Liver (tissue), 3 donors: ENCODE data around the gene NME8.

Experiments used
- CTCF ChIP-seq: fragments of 150-350 bp; IDR thresholded peaks from 2 replicates; pipeline ENCODE4 v1.5.1; 2017; ENCODE audit warnings: improper control_type of control experiment, low read depth, low read length; ENCODE audit not compliant: missing input control
- GABPA ChIP-seq, 2 donors: IDR thresholded peaks in 1 of 2; conservative IDR thresholded peaks in 1 of 2; 2 replicates each; pipeline ENCODE4 v1.6.1; 2016; ENCODE audit warnings: antibody characterized with exemption in 2 of 2, mild to moderate bottlenecking in 1 of 2, moderate library complexity in 1 of 2
- HNF4A ChIP-seq, 2 donors: conservative IDR thresholded peaks; 2 replicates each; pipeline ENCODE4 v1.6.1; 2016; ENCODE audit warnings: antibody characterized with exemption in 2 of 2, mild to moderate bottlenecking in 2 of 2
- YY1 ChIP-seq: IDR thresholded peaks from 2 replicates; pipeline ENCODE4 v1.6.1; 2016; ENCODE audit warnings: antibody characterized with exemption, mild to moderate bottlenecking
- TF ChIP-seq, protein P1 (sequence below): IDR thresholded peaks from 2 replicates; pipeline ENCODE4 v1.6.1; 2016; ENCODE audit warnings: antibody characterized with exemption
- TF ChIP-seq, protein P2 (sequence below): IDR thresholded peaks from 2 replicates; pipeline ENCODE4 v1.6.1; 2016; ENCODE audit warnings: antibody characterized with exemption
- TF ChIP-seq, protein P3 (sequence below): IDR thresholded peaks from 2 replicates; pipeline ENCODE4 v1.6.1; 2016; ENCODE audit warnings: antibody characterized with exemption, mild to moderate bottlenecking
- donor health status: healthy.
- donor health status: healthy.

GRCh38 chr7:37822946-37823345 lies 25.5 kb upstream of the NME8 start:
- TF ChIP-seq, protein P1, sequence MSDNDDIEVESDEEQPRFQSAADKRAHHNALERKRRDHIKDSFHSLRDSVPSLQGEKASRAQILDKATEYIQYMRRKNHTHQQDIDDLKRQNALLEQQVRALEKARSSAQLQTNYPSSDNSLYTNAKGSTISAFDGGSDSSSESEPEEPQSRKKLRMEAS = no peak
- no peak for TF ChIP-seq CTCF
- TF ChIP-seq YY1 = no peak
- no peak for TF ChIP-seq GABPA (IDR thresholded peaks at IDR 0.05 in 1 of 2, conservative IDR thresholded peaks at IDR 0.05 in 1 of 2)
- TF ChIP-seq, protein P2, sequence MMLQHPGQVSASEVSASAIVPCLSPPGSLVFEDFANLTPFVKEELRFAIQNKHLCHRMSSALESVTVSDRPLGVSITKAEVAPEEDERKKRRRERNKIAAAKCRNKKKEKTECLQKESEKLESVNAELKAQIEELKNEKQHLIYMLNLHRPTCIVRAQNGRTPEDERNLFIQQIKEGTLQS = no peak
- TF ChIP-seq, protein P3, sequence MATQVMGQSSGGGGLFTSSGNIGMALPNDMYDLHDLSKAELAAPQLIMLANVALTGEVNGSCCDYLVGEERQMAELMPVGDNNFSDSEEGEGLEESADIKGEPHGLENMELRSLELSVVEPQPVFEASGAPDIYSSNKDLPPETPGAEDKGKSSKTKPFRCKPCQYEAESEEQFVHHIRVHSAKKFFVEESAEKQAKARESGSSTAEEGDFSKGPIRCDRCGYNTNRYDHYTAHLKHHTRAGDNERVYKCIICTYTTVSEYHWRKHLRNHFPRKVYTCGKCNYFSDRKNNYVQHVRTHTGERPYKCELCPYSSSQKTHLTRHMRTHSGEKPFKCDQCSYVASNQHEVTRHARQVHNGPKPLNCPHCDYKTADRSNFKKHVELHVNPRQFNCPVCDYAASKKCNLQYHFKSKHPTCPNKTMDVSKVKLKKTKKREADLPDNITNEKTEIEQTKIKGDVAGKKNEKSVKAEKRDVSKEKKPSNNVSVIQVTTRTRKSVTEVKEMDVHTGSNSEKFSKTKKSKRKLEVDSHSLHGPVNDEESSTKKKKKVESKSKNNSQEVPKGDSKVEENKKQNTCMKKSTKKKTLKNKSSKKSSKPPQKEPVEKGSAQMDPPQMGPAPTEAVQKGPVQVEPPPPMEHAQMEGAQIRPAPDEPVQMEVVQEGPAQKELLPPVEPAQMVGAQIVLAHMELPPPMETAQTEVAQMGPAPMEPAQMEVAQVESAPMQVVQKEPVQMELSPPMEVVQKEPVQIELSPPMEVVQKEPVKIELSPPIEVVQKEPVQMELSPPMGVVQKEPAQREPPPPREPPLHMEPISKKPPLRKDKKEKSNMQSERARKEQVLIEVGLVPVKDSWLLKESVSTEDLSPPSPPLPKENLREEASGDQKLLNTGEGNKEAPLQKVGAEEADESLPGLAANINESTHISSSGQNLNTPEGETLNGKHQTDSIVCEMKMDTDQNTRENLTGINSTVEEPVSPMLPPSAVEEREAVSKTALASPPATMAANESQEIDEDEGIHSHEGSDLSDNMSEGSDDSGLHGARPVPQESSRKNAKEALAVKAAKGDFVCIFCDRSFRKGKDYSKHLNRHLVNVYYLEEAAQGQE = no peak
- no peak for TF ChIP-seq HNF4A (conservative IDR thresholded peaks at IDR 0.05)
